Ovary (tissue), 9 donors: ENCODE measurements around the gene GABRB2. TPM values are rescaled to one million over a fixed set of nuclear protein-coding genes. Genes with fewer than 3 reads are reported as not detected.
"Not testable (repeated sequence)": the region's sequence is repeated elsewhere in the genome, so short reads cannot be mapped to it uniquely, and the experiment has no call there.

Source experiments
- DNase-seq, 5 donors: peaks; one replicate each; pipeline ENCODE4 v3.0.0-alpha.2; 2019 to 2020
- H3K27ac ChIP-seq, 2 donors: fragments of 200-600 bp; one replicate each; pipeline versions ENCODE4 v1.5.1 to v1.8.0; 2019 to 2022
- H3K27me3 ChIP-seq: fragments of 200-600 bp; one replicate; pipeline ENCODE4 v1.8.0; 2022
- H3K36me3 ChIP-seq: fragments of 200-600 bp; sonication (generic); one replicate; pipeline ENCODE4 v1.5.1; 2019
- H3K4me1 ChIP-seq: one replicate; pipeline ENCODE4 v1.8.1; 2013; ENCODE audit warnings: mild to moderate bottlenecking, moderate library complexity; ENCODE audit not compliant: insufficient read depth
- H3K4me3 ChIP-seq: fragments of 200-600 bp; sonication (generic); one replicate; pipeline ENCODE4 v1.5.1; 2017
- H3K9me3 ChIP-seq, 2 donors: fragments of 200-600 bp in 1 of 2; sonication (generic) in 1 of 2; one replicate each; pipeline versions ENCODE4 v1.5.1 to v1.8.1; 2013 to 2019; ENCODE audit warnings: mild to moderate bottlenecking in 1 of 2, moderate library complexity in 1 of 2
- EP300 ChIP-seq: sonication (generic); formaldehyde crosslinking; IDR thresholded peaks from one replicate; pipeline ENCODE4 v1.6.1; 2017; ENCODE audit warnings: antibody characterized with exemption
- POLR2A ChIP-seq: fragments of 450-650 bp; IDR thresholded peaks from one replicate; pipeline ENCODE4 v1.6.1; 2017; ENCODE audit warnings: antibody characterized with exemption, mild to moderate bottlenecking, moderate library complexity
- WGBS, 3 donors: extraction: QIAGEN DNeasy Blood & Tissue Kit in 1 of 3; methylation state at CpG; one replicate each; pipeline versions ENCODE4 v1.1.5 to v1.1.7; 2013 to 2017; 5-methylcytosine and 5-hydroxymethylcytosine counted together
- intact Hi-C, 4 donors: fragments of 100-400 bp; cut with DNase I; formaldehyde crosslinking; loops; one replicate each; pipeline versions ENCODE4 v1.11.0 to v1.15.1; 2022 to 2023
- polyA plus RNA-seq, 2 donors: library from polyadenylated mRNA; stranded (reverse); fragments of 200-250 nt in 1 of 2; fragments of 350-450 nt in 1 of 2; fragmentation: Illumina TruSeq in 1 of 2; extraction: RNeasy Lipid Tissue Mini Kit (QIAGEN cat#74804) in 1 of 2; gene quantifications; one replicate each; pipeline ENCODE4 v1.2.3, GENCODE V29; 2013 to 2014
- total RNA-seq, 7 donors: library from RNA; depleted of rRNA in 2 of 7; stranded (reverse); fragments of >200 nt in 2 of 7; fragmentation: NEBNext Ultra II Directional in 3 of 7; extraction: Animal tissue kit (Norgen Biotek cat#: 25700) in 3 of 7; gene quantifications; one replicate each; pipeline versions ENCODE4 v1.1.0 to v1.2.4, GENCODE V29; 2016 to 2023
- TF ChIP-seq, protein P1 (sequence below), 3 donors: fragments of 450-650 bp in 2 of 3; fragments of 200-600 bp in 1 of 3; IDR thresholded peaks; one replicate each; pipeline versions ENCODE4 v1.5.1 to v1.8.0; 2016 to 2022; ENCODE audit warnings: antibody characterized with exemption in 3 of 3, mild to moderate bottlenecking in 1 of 3
- donor health status: DM: no; HTN: no; CAD: no; lungs with moderate emphysema.
- donor health status: DM: no; HTN: no; CAD: no.
- donor health status: Bipolar disorder and iron deficiency.
- donor health status: DM: yes; HTN: yes; CAD: no.
- donor health status: DM: no; HTN: no; CAD: no.
- donor health status: DM: yes; HTN: yes; CAD: no.

GABRB2 gene
- total and polyA plus RNA-seq, 9 donors, result under 0.01 to 3.1 (median 0.26) TPM; not detected in 1

- Histone ChIP-seq H3K27me3 (no peaks in the 10 kb centered on the region), H3K9me3 (no peaks in the 10 kb centered on the region), H3K4me1 (no peaks in the 10 kb centered on the region), H3K36me3 (no peaks in the 10 kb centered on the region), H3K4me3 (no peak overlapping the region), H3K27ac (no peak overlapping the region)
- 76 to 82% (median 76%) methylated on average over 4 of the region's 4 CpGs for WGBS, 3 donors
- DNase-seq, result no peak
- intact Hi-C loops, result no loop called here
- no peak for TF ChIP-seq EP300
- TF ChIP-seq POLR2A, result no peak
- TF ChIP-seq, protein P1, sequence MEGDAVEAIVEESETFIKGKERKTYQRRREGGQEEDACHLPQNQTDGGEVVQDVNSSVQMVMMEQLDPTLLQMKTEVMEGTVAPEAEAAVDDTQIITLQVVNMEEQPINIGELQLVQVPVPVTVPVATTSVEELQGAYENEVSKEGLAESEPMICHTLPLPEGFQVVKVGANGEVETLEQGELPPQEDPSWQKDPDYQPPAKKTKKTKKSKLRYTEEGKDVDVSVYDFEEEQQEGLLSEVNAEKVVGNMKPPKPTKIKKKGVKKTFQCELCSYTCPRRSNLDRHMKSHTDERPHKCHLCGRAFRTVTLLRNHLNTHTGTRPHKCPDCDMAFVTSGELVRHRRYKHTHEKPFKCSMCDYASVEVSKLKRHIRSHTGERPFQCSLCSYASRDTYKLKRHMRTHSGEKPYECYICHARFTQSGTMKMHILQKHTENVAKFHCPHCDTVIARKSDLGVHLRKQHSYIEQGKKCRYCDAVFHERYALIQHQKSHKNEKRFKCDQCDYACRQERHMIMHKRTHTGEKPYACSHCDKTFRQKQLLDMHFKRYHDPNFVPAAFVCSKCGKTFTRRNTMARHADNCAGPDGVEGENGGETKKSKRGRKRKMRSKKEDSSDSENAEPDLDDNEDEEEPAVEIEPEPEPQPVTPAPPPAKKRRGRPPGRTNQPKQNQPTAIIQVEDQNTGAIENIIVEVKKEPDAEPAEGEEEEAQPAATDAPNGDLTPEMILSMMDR (IDR thresholded peaks at IDR 0.05), result no peak
Observed at GRCh38 chr5:161261668-161262323, 284.7 kb downstream of the GABRB2 start.

GRCh38 chr5:161258438-161258837, 288.1 kb downstream of the GABRB2 start:
- DNase-seq, result no peak
- Histone ChIP-seq H3K27ac (no peak overlapping the region), H3K4me3 (no peak overlapping the region), H3K27me3 (no peaks in the 10 kb centered on the region), H3K9me3 (no peaks in the 10 kb centered on the region), H3K4me1 (no peaks in the 10 kb centered on the region), H3K36me3 (no peaks in the 10 kb centered on the region)
- no peak for TF ChIP-seq EP300
- intact Hi-C loops, result no loop called here

- Histone ChIP-seq H3K9me3 (no peaks in the 10 kb centered on the region), H3K4me3 (no peak overlapping the region), H3K27me3 (no peaks in the 10 kb centered on the region), H3K36me3 (no peaks in the 10 kb centered on the region), H3K27ac (no peak overlapping the region), H3K4me1 (no peaks in the 10 kb centered on the region)
- TF ChIP-seq, protein P1 (IDR thresholded peaks at IDR 0.05), result no peak
- no peak for TF ChIP-seq EP300
- intact Hi-C loops, result no loop called here
- 59 to 80% (median 62%) methylated on average over 2 of the region's 2 CpGs for WGBS, 3 donors
- no peak for DNase-seq
Observed at GRCh38 chr5:161256957-161257356, 289.6 kb downstream of the GABRB2 start.

DNA sequence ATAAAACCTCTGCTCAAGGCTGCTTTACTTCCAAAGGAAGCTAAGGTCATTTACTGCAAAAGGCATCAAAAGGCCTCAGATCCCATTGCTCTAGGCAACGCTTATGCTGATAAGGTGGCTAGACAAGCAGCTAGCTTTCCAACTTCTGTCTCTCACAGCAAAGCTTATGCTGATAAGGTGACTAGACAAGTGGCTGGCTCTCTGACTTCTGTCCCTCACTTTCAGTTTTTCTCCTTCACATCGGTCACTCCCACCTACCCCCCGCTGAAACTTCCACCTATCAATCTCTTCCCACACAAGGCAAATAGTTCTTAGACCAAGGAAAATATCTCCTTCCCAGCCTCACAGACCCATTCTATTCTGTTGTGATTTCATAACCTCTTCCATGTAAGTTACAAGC, 293.6 kb downstream of the GABRB2 start:
- WGBS, 3 donors, result 27 to 66% (median 44%) methylated on average over 3 of the region's 3 CpGs
- H3K4me1 ChIP-seq, DNase-seq, H3K4me3 ChIP-seq, H3K36me3 ChIP-seq, H3K27ac ChIP-seq, H3K27me3 ChIP-seq, intact Hi-C loops, H3K9me3 ChIP-seq: not testable (repeated sequence)

DNA sequence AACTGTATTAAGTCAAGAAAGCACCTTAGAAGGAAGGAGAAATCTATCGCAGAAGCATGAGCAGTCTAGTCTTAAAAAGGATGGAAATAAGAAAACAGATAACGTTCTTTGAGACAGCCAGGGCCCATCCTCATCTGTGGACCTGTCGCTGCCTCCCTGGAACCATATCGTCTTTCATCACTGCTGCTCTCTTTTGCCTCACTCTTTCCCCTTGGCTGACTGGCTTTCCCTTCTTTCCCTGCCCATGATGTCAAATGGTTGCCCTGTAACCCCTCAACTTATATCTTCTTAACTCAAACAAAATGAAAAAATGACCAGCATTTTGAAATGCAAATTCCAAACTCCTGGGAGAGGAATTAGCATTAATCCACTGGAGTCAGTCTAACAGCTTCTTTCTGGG, 299.8 kb downstream of the GABRB2 start:
- H3K9me3 ChIP-seq, result no peaks in the 10 kb centered on the region
- TF ChIP-seq, protein P1 (IDR thresholded peaks at IDR 0.05), result no peak
- TF ChIP-seq POLR2A, result no peak
- no peak for TF ChIP-seq EP300
- H3K27me3 ChIP-seq, result no peaks in the 10 kb centered on the region
- no peak overlapping the region for H3K27ac ChIP-seq
- intact Hi-C loops, result no loop called here
- WGBS, 3 donors, result 53 to 65% (median 55%) methylated on average over 4 of the region's 4 CpGs
- H3K4me3 ChIP-seq, result no peak overlapping the region
- DNase-seq, result no peak
- no peaks in the 10 kb centered on the region for H3K36me3 ChIP-seq
- H3K4me1 ChIP-seq, result no peaks in the 10 kb centered on the region

DNA sequence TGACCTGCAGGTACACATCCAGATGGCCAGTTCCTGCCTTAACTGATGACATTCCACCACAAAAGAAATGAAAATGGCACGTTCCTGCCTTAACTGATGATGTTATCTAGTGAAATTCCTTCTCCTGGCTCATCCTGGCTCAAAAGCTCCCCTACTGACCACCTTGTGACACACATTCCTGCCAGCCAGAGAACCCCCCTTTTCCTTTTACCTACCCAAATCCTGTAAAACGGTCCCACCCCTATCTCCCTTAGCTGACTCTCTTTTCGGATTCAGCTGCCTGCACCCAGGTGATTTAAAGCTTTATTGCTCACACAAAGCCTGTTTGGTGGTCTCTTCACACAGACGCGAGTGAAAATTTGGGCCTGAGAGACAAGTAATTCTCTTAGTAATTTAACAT, 300.7 kb downstream of the GABRB2 start:
- H3K36me3 ChIP-seq, H3K27ac ChIP-seq, DNase-seq, H3K4me3 ChIP-seq, intact Hi-C loops, H3K27me3 ChIP-seq, H3K4me1 ChIP-seq, H3K9me3 ChIP-seq: not testable (repeated sequence)
- 29 to 34% (median 30%) methylated on average over 5 of the region's 5 CpGs for WGBS, 3 donors

Other genes starting within 250 kb of the GABRB2 start
- gene GABRA6, start 139.0 kb upstream of the GABRB2 start, total RNA-seq, result not detected
- gene GABRA6, start 139.0 kb upstream of the GABRB2 start, polyA plus RNA-seq, result not detected